ENCODE measurements around the gene HOOK2.

HOOK2 gene

GRCh38 chr19:12793290-12794195 is 18.2 kb upstream of the HOOK2 start:
- DNase-seq = peak; percentile 62

- no peak for DNase-seq
Measured at GRCh38 chr19:12792853-12793289, 17.5 kb upstream of the HOOK2 start.

GRCh38 chr19:12792051-12792852 is 16.9 kb upstream of the HOOK2 start:
- no peak for DNase-seq

GRCh38 chr19:12791345-12792050 is 16.1 kb upstream of the HOOK2 start, which contains the start of gene JUNB:
Gene JUNB (plus strand): TSS chr19:12791486. CDS start chr19:12791772, 286 bp downstream.
- DNase-seq = no peak

- DNase-seq = no peak
Measured at GRCh38 chr19:12790628-12791344, 15.4 kb upstream of the HOOK2 start.

DNA sequence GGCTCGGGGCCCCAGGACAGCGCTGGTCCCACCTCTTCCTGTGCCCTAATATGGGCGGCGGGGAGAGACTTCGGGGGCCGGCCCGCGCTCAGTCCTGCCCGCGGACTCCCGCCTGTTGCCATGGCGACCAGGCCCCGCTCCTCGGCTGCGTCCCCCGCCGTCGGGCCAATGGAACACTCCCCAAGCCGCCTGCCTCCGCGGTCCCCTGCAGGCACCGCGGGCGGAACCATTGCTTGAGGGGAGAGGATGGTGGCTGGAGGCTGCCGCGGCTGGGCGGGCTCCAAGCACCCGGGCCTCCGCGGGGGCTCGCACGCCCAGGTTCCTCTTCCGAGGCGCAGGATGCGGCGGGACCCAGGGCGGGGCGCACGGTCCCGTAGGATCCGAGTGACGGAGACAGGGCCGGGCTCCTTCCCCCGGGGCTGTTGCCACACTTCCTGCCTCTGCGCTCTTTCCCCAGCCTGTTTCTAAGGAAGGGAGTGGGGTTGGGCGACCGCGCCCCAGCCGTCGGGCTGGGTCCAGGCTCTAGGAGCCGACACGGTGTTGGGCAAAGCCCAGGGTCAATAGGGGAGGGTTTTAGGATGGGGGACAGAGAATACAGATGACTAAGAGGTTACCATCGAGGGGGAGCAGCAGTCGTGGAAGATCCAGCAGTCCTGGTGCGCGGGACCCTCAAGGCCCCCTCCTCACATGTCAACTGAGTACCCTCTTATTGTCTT is 14.7 kb upstream of the HOOK2 start:
- DNase-seq = no peak

DNA sequence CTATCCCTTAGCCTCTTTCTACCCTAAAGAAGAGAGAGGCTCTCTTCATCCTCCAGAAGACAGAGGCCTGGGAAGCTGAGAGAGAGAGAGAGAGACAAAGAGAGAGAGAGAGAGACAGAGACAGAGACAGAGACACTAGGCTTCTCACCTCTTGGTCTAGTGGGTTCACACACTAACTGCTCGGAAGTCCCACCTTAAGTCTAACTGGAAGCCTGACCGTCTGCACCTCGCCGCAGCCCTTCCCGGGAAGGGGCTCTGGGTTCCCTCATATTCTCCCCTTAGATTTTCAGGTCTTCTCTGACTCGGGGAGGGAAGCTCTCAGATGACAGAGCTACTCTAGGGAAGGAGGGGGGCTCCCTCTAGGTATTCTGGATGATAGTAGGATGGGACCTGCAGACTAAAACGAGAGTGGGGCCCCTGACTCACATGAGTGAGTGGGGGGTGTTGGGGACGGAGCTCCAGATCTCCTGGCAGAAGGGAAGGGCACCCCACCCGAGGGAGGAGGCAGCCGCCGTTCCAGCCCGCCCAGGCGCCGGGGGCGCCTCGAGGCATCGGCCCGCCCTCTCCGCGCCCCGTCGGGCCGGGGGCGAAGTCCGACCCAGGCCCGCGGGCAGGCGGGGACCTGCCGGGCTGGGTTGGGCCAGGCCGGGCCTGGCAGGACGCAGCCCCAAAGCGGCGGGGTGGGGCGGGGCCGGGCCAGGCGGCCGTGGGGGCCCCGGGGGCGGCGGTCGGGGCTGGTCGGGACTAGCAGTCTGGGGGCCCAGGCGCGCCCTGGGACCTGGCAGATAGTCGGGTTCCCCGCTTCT is 13.9 kb upstream of the HOOK2 start:
- no peak for DNase-seq

DNA sequence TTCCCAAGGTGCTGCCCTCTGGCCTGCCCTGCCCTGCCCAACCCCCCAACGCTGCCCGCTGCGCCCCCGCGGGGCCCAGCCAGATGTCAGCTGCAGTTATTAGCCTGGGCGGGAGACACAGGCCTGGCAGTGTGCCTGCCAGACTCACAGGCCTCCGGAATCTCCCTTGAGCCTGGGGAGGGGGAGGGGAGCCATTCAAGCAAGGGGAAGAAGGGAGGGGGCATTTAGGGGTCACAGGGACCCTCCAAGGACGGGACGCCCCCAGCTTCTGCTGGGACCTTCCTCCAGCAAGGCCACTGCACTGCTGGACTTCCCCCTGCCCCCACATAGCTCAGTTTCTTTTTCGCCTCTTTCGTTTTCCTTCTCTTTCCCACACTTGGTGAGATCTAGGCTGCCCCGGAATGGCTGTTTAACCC is 13.3 kb upstream of the HOOK2 start:
- no peak for DNase-seq

- DNase-seq = no peak
Measured at GRCh38 chr19:12788042-12788681, 12.8 kb upstream of the HOOK2 start.

DNA sequence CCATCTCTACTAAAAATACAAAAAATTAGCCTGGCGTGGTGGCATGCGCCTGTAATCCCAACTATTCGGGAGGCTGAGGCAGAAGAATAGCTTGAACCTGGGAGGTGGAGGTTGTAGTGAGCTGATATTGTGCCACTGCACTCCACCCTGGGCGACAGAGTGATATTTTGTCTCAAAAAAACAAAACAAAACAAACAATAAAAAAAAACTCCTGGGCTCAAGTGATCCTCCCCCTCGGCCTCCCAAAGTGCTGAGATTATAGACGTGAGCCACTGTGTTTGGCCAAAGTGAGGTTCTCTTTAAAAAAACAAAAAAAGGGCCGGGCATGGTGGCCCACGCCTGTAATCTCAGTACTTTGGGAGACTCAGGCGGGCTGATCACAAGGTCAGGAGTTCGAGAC is 12.1 kb upstream of the HOOK2 start:
- no peak for DNase-seq

DNA sequence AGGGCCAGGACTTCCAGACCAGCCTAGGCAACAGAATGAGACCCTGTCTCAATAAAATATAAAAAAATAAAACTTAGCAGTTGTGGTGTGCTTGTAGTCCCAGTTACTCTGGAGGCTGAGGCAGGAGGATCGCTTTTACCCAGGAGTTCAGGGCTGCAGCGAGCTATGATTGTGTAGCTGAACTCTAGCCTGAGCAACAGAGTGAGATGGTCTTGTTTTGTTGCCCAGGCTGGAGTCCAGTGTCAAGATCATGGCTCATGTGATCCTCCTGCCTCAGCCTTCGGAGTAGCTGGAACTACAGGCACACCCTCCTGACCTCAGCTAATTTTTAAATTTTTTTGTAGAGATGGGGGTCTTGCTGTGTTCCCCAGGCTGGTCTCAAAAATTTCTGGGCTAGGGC is 11.6 kb upstream of the HOOK2 start:
- no peak for DNase-seq

GRCh38 chr19:12786141-12786870 is 11.0 kb upstream of the HOOK2 start:
- DNase-seq = no peak

- DNase-seq = no peak
Measured at GRCh38 chr19:12785431-12786031, 10.2 kb upstream of the HOOK2 start.

- DNase-seq = no peak
Measured at GRCh38 chr19:12784871-12785430, 9.6 kb upstream of the HOOK2 start.

- no peak for DNase-seq
Measured at GRCh38 chr19:12784394-12784870, 9.1 kb upstream of the HOOK2 start.

DNA sequence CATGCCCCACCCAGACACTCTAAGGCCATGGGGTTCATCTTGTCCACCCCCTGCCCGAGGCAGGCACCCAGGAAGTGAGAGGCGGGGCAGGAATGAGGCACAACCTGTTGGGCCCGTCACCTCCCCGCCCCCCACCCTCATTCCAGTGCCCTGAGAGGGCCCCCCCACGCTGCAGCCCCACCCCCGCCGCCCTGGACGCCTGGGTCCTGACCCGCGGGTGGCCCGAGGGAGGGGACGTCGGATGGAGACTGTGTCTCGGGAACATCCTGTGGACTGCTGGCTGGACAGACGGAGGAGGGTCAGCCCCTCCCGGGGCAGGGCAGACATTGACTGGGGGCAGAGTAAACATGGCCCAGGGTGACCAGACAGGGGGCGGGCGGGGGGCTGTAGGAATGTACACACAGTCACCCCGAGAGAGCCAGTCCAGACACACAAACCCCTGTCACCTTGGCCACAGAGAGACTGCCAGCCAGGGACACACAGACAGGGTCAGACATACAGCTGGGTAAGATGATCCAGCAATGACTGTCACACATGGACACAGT is 8.6 kb upstream of the HOOK2 start:
- no peak for DNase-seq

- no peak for DNase-seq
Measured at GRCh38 chr19:12783291-12783848, 8.0 kb upstream of the HOOK2 start.

Measured in cortex of kidney (tissue), 1 donor.